Measurements from ENCODE around the gene ALG6.
"Not testable (repeated sequence)": the region's sequence is repeated elsewhere in the genome, so short reads cannot be mapped to it uniquely, and the experiment has no call there.

ALG6 gene

GRCh38 chr1:63418101-63418500 lies 50.7 kb downstream of the ALG6 start:
- DNase-seq = no peak

DNA sequence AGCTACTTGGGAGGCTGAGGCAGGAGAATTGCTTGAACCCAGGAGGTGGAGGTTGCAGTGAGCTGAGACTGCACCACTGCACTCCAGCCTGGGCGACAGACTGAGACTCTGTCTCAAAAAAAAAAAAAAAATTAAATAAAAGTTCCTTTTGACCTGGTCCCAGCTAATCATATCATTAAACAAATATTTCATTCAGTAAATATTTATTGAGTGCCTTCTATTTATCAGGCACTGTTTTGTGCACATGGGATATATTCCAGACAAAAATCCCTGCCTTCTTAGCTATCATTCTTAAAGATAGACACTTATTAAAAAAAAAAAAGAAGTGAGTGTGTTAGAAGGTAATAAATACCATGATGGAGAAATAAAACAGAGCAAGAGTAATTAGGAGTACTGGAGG lies 53.3 kb downstream of the ALG6 start:
- DNase-seq = not testable (repeated sequence)

GRCh38 chr1:63423649-63424048 lies 56.2 kb downstream of the ALG6 start:
- DNase-seq = no peak

GRCh38 chr1:63428815-63429214 lies 61.4 kb downstream of the ALG6 start:
- DNase-seq = no peak

- DNase-seq = no peak
Observed at GRCh38 chr1:63429281-63429680, 61.9 kb downstream of the ALG6 start.

DNA sequence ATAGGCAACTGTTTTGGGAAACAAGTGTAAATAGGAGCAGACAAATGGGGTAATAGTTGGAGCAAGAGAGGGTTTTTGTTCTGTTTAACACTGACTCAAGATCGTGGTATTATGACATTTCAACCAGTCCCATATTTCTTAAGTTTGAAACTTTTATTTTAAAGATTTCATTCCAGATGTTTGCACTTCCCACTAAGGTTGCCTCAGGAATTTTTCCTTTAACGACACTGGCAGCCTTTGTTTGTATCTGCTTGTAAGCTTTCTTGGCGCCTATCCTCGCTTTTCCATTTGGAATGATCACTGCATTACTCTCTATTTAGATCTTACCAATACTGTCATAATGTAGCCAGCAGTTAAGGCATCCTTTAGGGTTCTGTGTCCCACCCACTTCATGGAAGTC lies 67.7 kb downstream of the ALG6 start:
- no peak for DNase-seq

GRCh38 chr1:63442141-63442475 lies 74.7 kb downstream of the ALG6 start:
- DNase-seq = no peak

GRCh38 chr1:63448731-63449246 lies 81.4 kb downstream of the ALG6 start:
- no peak for DNase-seq

GRCh38 chr1:63450416-63450815 lies 83.0 kb downstream of the ALG6 start:
- no peak for DNase-seq

DNA sequence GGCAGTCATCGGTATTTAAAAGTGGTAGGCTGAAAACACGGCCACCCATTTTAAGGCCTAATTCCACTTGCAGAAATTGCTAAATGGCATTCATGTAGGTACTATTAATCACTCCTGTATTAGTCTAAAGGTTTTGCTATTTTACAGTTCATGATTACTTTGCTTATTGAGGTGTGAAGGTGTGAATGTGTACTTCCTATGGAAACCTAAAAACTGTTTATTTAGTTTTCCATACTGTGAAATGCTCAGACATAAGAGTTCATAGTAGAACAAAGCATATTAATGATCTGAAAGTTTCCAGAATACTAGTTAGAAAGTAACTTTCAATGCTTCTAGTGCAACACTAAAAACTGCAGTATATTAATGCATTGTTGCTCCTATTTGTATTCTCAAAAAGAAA lies 85.8 kb downstream of the ALG6 start:
- no peak for DNase-seq

DNA sequence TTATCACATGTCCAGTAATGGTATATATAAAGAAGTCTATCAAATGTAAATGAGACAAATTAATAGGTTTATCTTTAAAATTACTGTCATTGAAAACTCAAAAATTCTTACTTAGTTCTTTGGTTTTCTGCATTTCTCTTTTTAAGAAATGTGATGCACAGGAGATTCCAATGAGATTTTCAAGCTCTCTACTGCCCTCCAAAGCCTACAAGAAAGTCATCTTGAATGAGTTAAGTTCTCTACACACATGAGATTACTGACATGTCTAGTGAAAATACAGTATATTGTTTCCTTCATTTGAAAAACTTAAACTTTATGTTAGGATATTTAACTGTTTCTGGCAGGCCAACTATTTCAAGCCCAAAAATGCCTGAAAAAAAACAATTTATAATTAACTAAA lies 86.8 kb downstream of the ALG6 start:
- DNase-seq = no peak

GRCh38 chr1:63458750-63459149 lies 91.3 kb downstream of the ALG6 start:
- no peak for DNase-seq

- no peak for DNase-seq
Observed at GRCh38 chr1:63461661-63462230, 94.3 kb downstream of the ALG6 start.

DNA sequence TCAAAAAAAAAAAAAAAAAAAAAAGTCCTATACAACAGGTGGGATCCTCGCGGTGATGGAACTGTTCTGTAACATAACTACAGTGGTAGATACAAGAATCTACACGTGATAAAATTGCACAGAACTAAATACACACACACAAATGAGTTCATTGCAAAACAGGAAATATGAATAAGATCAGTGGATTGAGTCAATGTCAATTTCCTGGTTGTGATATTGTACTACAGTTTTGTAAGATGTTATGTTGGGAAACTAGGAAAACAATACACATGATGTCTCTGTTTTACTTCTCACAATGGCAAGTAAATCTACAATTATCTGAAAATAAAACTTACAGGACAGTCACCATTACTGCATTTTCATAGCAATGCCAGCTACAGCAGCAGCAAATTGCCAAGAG lies 95.8 kb downstream of the ALG6 start:
- DNase-seq = no peak

DNA sequence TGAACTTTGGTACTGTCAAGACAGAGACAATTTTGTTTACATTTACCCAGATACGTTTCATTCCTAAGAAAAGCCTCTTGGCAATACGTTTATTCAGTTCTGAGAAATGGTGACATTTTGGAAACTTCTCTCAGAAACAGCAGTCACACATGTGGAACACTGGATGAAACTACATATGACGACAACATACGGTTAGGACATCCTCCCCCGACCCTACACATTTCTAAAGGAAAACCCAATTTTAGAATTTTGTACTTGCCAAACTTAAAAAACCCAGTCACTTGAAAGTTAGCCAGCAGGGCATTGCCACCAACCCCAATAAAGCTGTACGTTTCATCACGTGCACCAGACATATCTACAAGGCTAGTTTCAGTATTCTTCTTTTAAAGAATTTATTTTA lies 98.8 kb downstream of the ALG6 start:
- DNase-seq = no peak

GRCh38 chr1:63466759-63467158 lies 99.3 kb downstream of the ALG6 start:
- DNase-seq = no peak

- not testable (repeated sequence) for DNase-seq
Observed at GRCh38 chr1:63468683-63469082, 101.3 kb downstream of the ALG6 start.

DNA sequence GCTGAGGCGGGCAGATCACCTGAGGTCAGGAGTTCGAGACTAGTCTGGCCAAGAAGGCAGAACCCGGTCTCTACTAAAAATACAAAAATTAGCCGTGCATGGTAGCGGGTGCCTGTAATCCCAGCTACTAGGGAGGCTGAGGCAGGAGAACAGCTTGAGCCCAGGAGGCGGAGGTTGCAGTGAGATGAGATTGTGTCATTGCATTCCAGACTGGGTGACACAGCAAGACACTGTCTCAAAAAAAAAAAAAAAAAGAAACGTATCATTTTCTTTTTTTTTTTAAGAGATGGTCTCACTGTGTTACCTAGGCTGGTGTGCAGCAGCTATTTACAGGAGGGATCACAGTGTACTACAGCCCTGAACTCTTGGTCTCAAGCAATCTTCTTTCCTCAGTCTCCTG lies 108.3 kb downstream of the ALG6 start:
- DNase-seq = no peak

DNA sequence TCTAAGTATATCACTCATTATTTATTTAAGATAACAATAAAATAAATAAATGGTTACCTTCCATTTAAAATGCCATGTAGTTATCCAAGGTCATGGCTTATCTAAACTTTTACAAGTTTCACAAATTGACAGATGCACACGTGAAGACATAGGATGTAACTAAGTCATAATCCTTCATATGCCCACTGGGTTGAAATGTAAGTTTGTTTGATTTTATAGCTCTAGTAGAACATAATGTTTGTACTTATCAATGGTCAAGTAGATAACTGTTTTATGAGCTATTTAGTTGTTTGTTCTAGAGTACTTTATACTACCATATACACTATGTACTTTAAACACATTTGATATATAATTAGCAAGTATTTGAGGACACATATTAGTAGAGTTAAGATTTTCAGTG lies 112.6 kb downstream of the ALG6 start:
- no peak for DNase-seq

GRCh38 chr1:63486629-63487028 lies 119.2 kb downstream of the ALG6 start:
- no peak for DNase-seq

GRCh38 chr1:63487336-63488065 lies 120.1 kb downstream of the ALG6 start:
- no peak for DNase-seq
